GM18502 (cell line): ENCODE data around the gene FNDC3B.
A peak's percentile ranks its signal among the peaks of the same experiment; 100 is the strongest.

Experiments used
- ATAC-seq: cut with Tn5 transposase; IDR thresholded peaks from one replicate; pipeline ENCODE4 v1.9.1; 2021; ENCODE audit warnings: mild to moderate bottlenecking; ENCODE audit not compliant: unreplicated experiment, poor library complexity

Gene FNDC3B

GRCh38 chr3:172201136-172201869 lies 161.9 kb downstream of the FNDC3B start:
- no peak for ATAC-seq

GRCh38 chr3:172201870-172202236 lies 162.5 kb downstream of the FNDC3B start:
- no peak for ATAC-seq

- no peak for ATAC-seq
These were observed 163.4 kb downstream of the FNDC3B start for GRCh38 chr3:172202797-172203196.

GRCh38 chr3:172203522-172204258 lies 164.3 kb downstream of the FNDC3B start:
- ATAC-seq = no peak

- no peak for ATAC-seq
These were observed 165.3 kb downstream of the FNDC3B start for GRCh38 chr3:172204716-172205115.

GRCh38 chr3:172208586-172209332 lies 169.4 kb downstream of the FNDC3B start:
- ATAC-seq = no peak

- ATAC-seq = no peak
These were observed 170.2 kb downstream of the FNDC3B start for GRCh38 chr3:172209333-172210321.

- no peak for ATAC-seq
These were observed 171.0 kb downstream of the FNDC3B start for GRCh38 chr3:172210355-172210754.

- ATAC-seq = no peak
These were observed 171.7 kb downstream of the FNDC3B start for GRCh38 chr3:172211123-172211522.

- peak; percentile 44 for ATAC-seq
These were observed 173.8 kb downstream of the FNDC3B start for GRCh38 chr3:172213200-172213599.

- ATAC-seq = no peak
These were observed 174.5 kb downstream of the FNDC3B start for GRCh38 chr3:172213904-172214303.

- no peak for ATAC-seq
These were observed 176.9 kb downstream of the FNDC3B start for GRCh38 chr3:172216267-172216666.

- no peak for ATAC-seq
These were observed 177.5 kb downstream of the FNDC3B start for GRCh38 chr3:172216911-172217310.

- no peak for ATAC-seq
These were observed 178.5 kb downstream of the FNDC3B start for GRCh38 chr3:172217877-172218276.

- peak; percentile 41 for ATAC-seq
These were observed 179.3 kb downstream of the FNDC3B start for GRCh38 chr3:172218350-172219323.

- no peak for ATAC-seq
These were observed 180.4 kb downstream of the FNDC3B start for GRCh38 chr3:172219750-172220149.

- ATAC-seq = no peak
These were observed 182.2 kb downstream of the FNDC3B start for GRCh38 chr3:172221547-172221946.

GRCh38 chr3:172222478-172223071 lies 183.2 kb downstream of the FNDC3B start:
- ATAC-seq = no peak
